Panc1 (cell line): Measurements from ENCODE around the gene EAF1. TPM values are rescaled to one million over a fixed set of nuclear protein-coding genes. Genes with fewer than 3 reads are reported as not detected.

Experiments used
- ATAC-seq: fragments of 200-7000 bp; cut with Tn5 transposase; 2 replicates; pipeline ENCODE4 v1.9.1; 2020; ENCODE audit warnings: mild to moderate bottlenecking, moderate library complexity
- BruUV-seq: library from RNA; stranded (reverse); fragments of 400-500 nt; replicated peaks from 2 replicates; lab custom pipeline; 2021; lab: Mats Ljungman, UMichigan
- CTCF ChIA-PET: fragments of 300-600 bp; sonication (Branson Sonifier 250); formaldehyde crosslinking; loops from one replicate; lab custom pipeline; 2022; ENCODE audit warnings: antibody characterized with exemption; lab: Charles Lee
- POLR2A ChIA-PET: fragments of 300-600 bp; sonication (Branson Sonifier 250); formaldehyde crosslinking; loops from one replicate; lab custom pipeline; 2022; ENCODE audit warnings: antibody characterized with exemption; lab: Charles Lee
- DNase-seq: peaks from one replicate; pipeline ENCODE4 v3.0.0-alpha.2; 2010; ENCODE audit warnings: low read depth, low spot score
- H3K27ac ChIP-seq: 2 replicates; pipeline ENCODE4 v1.5.1; 2011; ENCODE audit warnings: mild to moderate bottlenecking, low read length, inconsistent platforms
- H3K27me3 ChIP-seq: fragments of 200-500 bp; sonication (Bioruptor generic); 2 replicates; pipeline ENCODE4 v1.6.0; 2014; ENCODE audit warnings: low read length, inconsistent platforms; ENCODE audit not compliant: control insufficient read depth, insufficient read depth
- H3K36me3 ChIP-seq: fragments of 200-500 bp; sonication (Bioruptor generic); 2 replicates; pipeline ENCODE4 v1.5.1; 2014; ENCODE audit warnings: inconsistent platforms, mild to moderate bottlenecking, low read length, moderate library complexity; ENCODE audit not compliant: control insufficient read depth, insufficient read depth
- H3K4me1 ChIP-seq: 2 replicates; pipeline ENCODE4 v1.5.1; 2011; ENCODE audit warnings: inconsistent platforms, mild to moderate bottlenecking, low read length, moderate library complexity; ENCODE audit not compliant: control insufficient read depth, insufficient read depth
- H3K4me3 ChIP-seq, 2 experiments: 2 replicates each; pipeline ENCODE4 v1.5.1; 2011 to 2012; ENCODE audit warnings: low read depth in 2 of 2, low read length in 2 of 2, mild to moderate bottlenecking in 2 of 2, inconsistent platforms in 1 of 2, moderate library complexity in 1 of 2
- H3K9me3 ChIP-seq: fragments of 200-500 bp; sonication (Bioruptor generic); 2 replicates; pipeline ENCODE4 v1.5.1; 2014; ENCODE audit warnings: low read depth, mild to moderate bottlenecking, inconsistent platforms, low read length, moderate library complexity; ENCODE audit not compliant: control insufficient read depth, insufficient read depth
- CTCF ChIP-seq: fragments of 450-650 bp; IDR thresholded peaks from 2 replicates; pipeline ENCODE4 v1.5.1; 2017; ENCODE audit warnings: mild to moderate bottlenecking
- POLR2AphosphoS5 ChIP-seq: IDR thresholded peaks from 2 replicates; pipeline ENCODE4 v1.6.1; 2012; ENCODE audit warnings: mild to moderate bottlenecking, low read depth, low read length, moderate library complexity
- REST ChIP-seq, 2 experiments: IDR thresholded peaks; 2 replicates each; pipeline ENCODE4 v1.6.1; 2011 to 2012; ENCODE audit warnings: low read depth in 2 of 2, control low read depth in 1 of 2, low read length in 1 of 2, mild to moderate bottlenecking in 1 of 2, moderate library complexity in 1 of 2; ENCODE audit not compliant: insufficient read depth in 1 of 2
- SIN3A ChIP-seq: IDR thresholded peaks from 2 replicates; pipeline ENCODE4 v1.6.1; 2012; ENCODE audit warnings: low read depth, mild to moderate bottlenecking, low read length, moderate library complexity, borderline replicate concordance; ENCODE audit not compliant: insufficient read depth
- TCF7L2 ChIP-seq: IDR thresholded peaks from 2 replicates; pipeline ENCODE4 v1.6.1; 2011; ENCODE audit warnings: mild to moderate bottlenecking, low read depth, low read length, inconsistent platforms
- in situ Hi-C: cut with HindIII; loops from 2 replicates; pipeline ENCODE4 v1.10.0; 2016; ENCODE audit warnings: low sequenced_read_pairs, low pct_unique_long_range_greater_than_20kb
- intact Hi-C: fragments of 100-400 bp; cut with micrococcal nuclease; formaldehyde crosslinking; loops from one replicate; pipeline ENCODE4 v1.10.0; 2022; ENCODE audit not compliant: unreplicated experiment
- total RNA-seq: library from RNA; stranded (reverse); gene quantifications from one replicate; pipeline ENCODE4 v1.2.1, GENCODE V29; 2021; ENCODE audit not compliant: unreplicated experiment

The EAF1 gene
- total RNA-seq, 1 experiment from 2014 or later, result 16.1 TPM

- no TSS peak for BruUV-seq
- in situ Hi-C loops, result no loop called here
Measured at GRCh38 chr3:15403495-15403894, 23.9 kb upstream of the EAF1 start.

GRCh38 chr3:15403965-15404364, 23.4 kb upstream of the EAF1 start:
- ATAC-seq (no peak), DNase-seq (no peak)
- no peak overlapping the region for H3K27ac ChIP-seq
- ChIA-PET POLR2A (no interaction called here), CTCF (no interaction called here)
- intact Hi-C loops (loop anchor here (2.0 to 10.0 kb wide), 3 partner anchors 135 to 299 kb away; partner anchors contain the start of gene CAPN7), in situ Hi-C loops (no loop called here)
- H3K36me3 ChIP-seq, result no peaks in the 10 kb centered on the region
- no peak overlapping the region for H3K4me3 ChIP-seq
- no peaks in the 10 kb centered on the region for H3K4me1 ChIP-seq
- no peaks in the 10 kb centered on the region for H3K27me3 ChIP-seq
- BruUV-seq, result no TSS peak
- no peak for TF ChIP-seq POLR2AphosphoS5
- TF ChIP-seq REST (IDR thresholded peaks at IDR 0.05; ENCODE audit: insufficient read depth in 1 of 2, low read depth in 2 of 2, low read length in 1 of 2), result no peak
- TF ChIP-seq SIN3A, result no peak
- TF ChIP-seq TCF7L2, result no peak
- TF ChIP-seq CTCF, result no peak
- no peaks in the 10 kb centered on the region for H3K9me3 ChIP-seq

More at GRCh38 chr3:15403495-15403894, 23.9 kb upstream of the EAF1 start:
- Histone ChIP-seq H3K27ac (no peak overlapping the region), H3K27me3 (no peaks in the 10 kb centered on the region), H3K4me3 (no peak overlapping the region), H3K36me3 (no peaks in the 10 kb centered on the region), H3K9me3 (no peaks in the 10 kb centered on the region), H3K4me1 (no peaks in the 10 kb centered on the region)
- DNase-seq, result no peak
- POLR2A ChIA-PET, result no interaction called here
- CTCF ChIA-PET, result no interaction called here
- ATAC-seq, result no peak
- TF ChIP-seq SIN3A (no peak), REST (IDR thresholded peaks at IDR 0.05; ENCODE audit: insufficient read depth in 1 of 2, low read depth in 2 of 2, low read length in 1 of 2) (no peak), CTCF (no peak)
- intact Hi-C loops, result loop anchor here (10.0 kb wide), 2 partner anchors 199 to 299 kb away; partner anchors contain the start of gene CAPN7
